ENCODE results near the gene TMPRSS11D.

Gene TMPRSS11D

GRCh38 chr4:67861513-67861912 lies 22.3 kb downstream of the TMPRSS11D start:
- Histone ChIP-seq H3K27me3 (ENCODE audit: low read length) (no peaks in the 10 kb centered on the region), H3K9me2 (replicated peaks; ENCODE audit: insufficient read depth, low read length) (no peaks in the 10 kb centered on the region), H4K20me1 (ENCODE audit: low read depth, low read length) (no peaks in the 10 kb centered on the region), H3K9me3 (ENCODE audit: insufficient read depth, low read length) (no peaks in the 10 kb centered on the region), H3K4me3 (ENCODE audit: insufficient read depth, low read length, poor library complexity, severe bottlenecking) (no peak overlapping the region), H3K9ac (ENCODE audit: low read length) (no peak overlapping the region), H3K27ac (ENCODE audit: low read depth, low read length) (no peak overlapping the region), H3K36me3 (ENCODE audit: low read length) (no peaks in the 10 kb centered on the region), H3F3A (ENCODE audit: insufficient read depth) (no peaks in the 10 kb centered on the region), H2AFZ (ENCODE audit: low read depth, low read length, severe bottlenecking) (no peak overlapping the region), H3K79me2 (ENCODE audit: insufficient read depth, low read length) (no peaks in the 10 kb centered on the region), H3K4me2 (ENCODE audit: low read depth, low read length, poor library complexity, severe bottlenecking) (no peak overlapping the region)
- TF ChIP-seq, protein P1, sequence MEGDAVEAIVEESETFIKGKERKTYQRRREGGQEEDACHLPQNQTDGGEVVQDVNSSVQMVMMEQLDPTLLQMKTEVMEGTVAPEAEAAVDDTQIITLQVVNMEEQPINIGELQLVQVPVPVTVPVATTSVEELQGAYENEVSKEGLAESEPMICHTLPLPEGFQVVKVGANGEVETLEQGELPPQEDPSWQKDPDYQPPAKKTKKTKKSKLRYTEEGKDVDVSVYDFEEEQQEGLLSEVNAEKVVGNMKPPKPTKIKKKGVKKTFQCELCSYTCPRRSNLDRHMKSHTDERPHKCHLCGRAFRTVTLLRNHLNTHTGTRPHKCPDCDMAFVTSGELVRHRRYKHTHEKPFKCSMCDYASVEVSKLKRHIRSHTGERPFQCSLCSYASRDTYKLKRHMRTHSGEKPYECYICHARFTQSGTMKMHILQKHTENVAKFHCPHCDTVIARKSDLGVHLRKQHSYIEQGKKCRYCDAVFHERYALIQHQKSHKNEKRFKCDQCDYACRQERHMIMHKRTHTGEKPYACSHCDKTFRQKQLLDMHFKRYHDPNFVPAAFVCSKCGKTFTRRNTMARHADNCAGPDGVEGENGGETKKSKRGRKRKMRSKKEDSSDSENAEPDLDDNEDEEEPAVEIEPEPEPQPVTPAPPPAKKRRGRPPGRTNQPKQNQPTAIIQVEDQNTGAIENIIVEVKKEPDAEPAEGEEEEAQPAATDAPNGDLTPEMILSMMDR (IDR thresholded peaks at IDR 0.05; ENCODE audit: insufficient read depth, low read length, poor library complexity, severe bottlenecking) = no peak
- no peak for TF ChIP-seq EZH2phosphoT487 (conservative IDR thresholded peaks at IDR 0.05; ENCODE audit: low read length)

DNA sequence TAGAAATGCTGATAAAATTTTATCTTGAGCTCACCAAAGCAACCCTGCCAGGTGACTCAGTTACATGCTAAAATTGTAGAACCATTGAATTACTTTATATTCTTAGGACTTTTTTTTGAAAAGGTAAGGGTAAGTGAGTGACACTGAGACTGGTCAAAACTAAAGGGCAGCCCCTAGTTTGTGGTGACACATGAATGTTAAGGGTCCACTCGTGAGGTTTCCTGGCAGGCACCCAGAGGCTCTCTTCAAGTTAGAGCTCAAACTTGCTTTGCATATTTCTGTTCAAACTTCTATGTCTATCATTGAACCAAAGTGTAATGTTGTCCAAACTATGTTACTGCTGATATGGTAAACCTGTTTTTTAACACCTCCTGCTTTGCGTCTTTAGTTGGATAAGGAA lies 30.5 kb downstream of the TMPRSS11D start:
- H3K27me3 ChIP-seq (ENCODE audit: low read length) = no peaks in the 10 kb centered on the region
- no peaks in the 10 kb centered on the region for H4K20me1 ChIP-seq (ENCODE audit: low read depth, low read length)
- no peaks in the 10 kb centered on the region for H3K9me2 ChIP-seq (replicated peaks; ENCODE audit: insufficient read depth, low read length)
- no peaks in the 10 kb centered on the region for H3K9me3 ChIP-seq (ENCODE audit: insufficient read depth, low read length)
- no peak overlapping the region for H3K27ac ChIP-seq (ENCODE audit: low read depth, low read length)
- H3K9ac ChIP-seq (ENCODE audit: low read length) = no peak overlapping the region
- TF ChIP-seq, protein P1 (IDR thresholded peaks at IDR 0.05; ENCODE audit: insufficient read depth, low read length, poor library complexity, severe bottlenecking) = no peak
- no peak for TF ChIP-seq EZH2phosphoT487 (conservative IDR thresholded peaks at IDR 0.05; ENCODE audit: low read length)
- no peaks in the 10 kb centered on the region for H3K79me2 ChIP-seq (ENCODE audit: insufficient read depth, low read length)
- H3F3A ChIP-seq (ENCODE audit: insufficient read depth) = no peaks in the 10 kb centered on the region
- H3K36me3 ChIP-seq (ENCODE audit: low read length) = no peaks in the 10 kb centered on the region
- no peak overlapping the region for H3K4me3 ChIP-seq (ENCODE audit: insufficient read depth, low read length, poor library complexity, severe bottlenecking)
- H2AFZ ChIP-seq (ENCODE audit: low read depth, low read length, severe bottlenecking) = no peak overlapping the region
- H3K4me2 ChIP-seq (ENCODE audit: low read depth, low read length, poor library complexity, severe bottlenecking) = no peak overlapping the region

GRCh38 chr4:67820903-67821302 lies 62.9 kb downstream of the TMPRSS11D start:
- Histone ChIP-seq H3K4me2 (ENCODE audit: low read depth, low read length, poor library complexity, severe bottlenecking) (no peak overlapping the region), H3K9me2 (replicated peaks; ENCODE audit: insufficient read depth, low read length) (no peaks in the 10 kb centered on the region), H3K4me3 (ENCODE audit: insufficient read depth, low read length, poor library complexity, severe bottlenecking) (no peak overlapping the region), H3K27ac (ENCODE audit: low read depth, low read length) (no peak overlapping the region), H3K9ac (ENCODE audit: low read length) (no peak overlapping the region), H3K27me3 (ENCODE audit: low read length) (no peaks in the 10 kb centered on the region), H3F3A (ENCODE audit: insufficient read depth) (no peaks in the 10 kb centered on the region), H3K36me3 (ENCODE audit: low read length) (no peaks in the 10 kb centered on the region), H4K20me1 (ENCODE audit: low read depth, low read length) (no peaks in the 10 kb centered on the region), H3K79me2 (ENCODE audit: insufficient read depth, low read length) (no peaks in the 10 kb centered on the region), H3K9me3 (ENCODE audit: insufficient read depth, low read length) (no peaks in the 10 kb centered on the region), H2AFZ (ENCODE audit: low read depth, low read length, severe bottlenecking) (no peak overlapping the region)
- no peak for TF ChIP-seq EZH2phosphoT487 (conservative IDR thresholded peaks at IDR 0.05; ENCODE audit: low read length)
- TF ChIP-seq, protein P1 (IDR thresholded peaks at IDR 0.05; ENCODE audit: insufficient read depth, low read length, poor library complexity, severe bottlenecking) = no peak
